GM23338 (cell line): Measurements from ENCODE around the gene KHDC3L. TPM values are rescaled to one million over a fixed set of nuclear protein-coding genes. Genes with fewer than 3 reads are reported as not detected.

Experiments
- ATAC-seq: fragments of 200-7000 bp; cut with Tn5 transposase; 3 replicates; pipeline ENCODE4 v1.9.1; 2020
- DNase-seq: peaks from one replicate; pipeline ENCODE4 v3.0.0-alpha.2; 2015; ENCODE audit warnings: low spot score
- H2AFZ ChIP-seq: fragments of 200-600 bp; sonication (generic); 2 replicates; pipeline ENCODE4 v1.8.0; 2016; ENCODE audit warnings: antibody characterized with exemption, mild to moderate bottlenecking, moderate library complexity
- H3F3A ChIP-seq: fragments of 200-600 bp; sonication (generic); replicated peaks from 2 replicates; pipeline ENCODE4 v1.8.0; 2017; ENCODE audit warnings: antibody characterized with exemption, mixed run types, low read depth
- H3K27ac ChIP-seq: fragments of 200-600 bp; sonication (generic); 2 replicates; pipeline ENCODE4 v1.6.1; 2016; ENCODE audit warnings: low read depth
- H3K27me3 ChIP-seq: fragments of 200-600 bp; sonication (generic); 2 replicates; pipeline ENCODE4 v1.8.0; 2016; ENCODE audit warnings: mild to moderate bottlenecking, mixed run types, moderate library complexity; ENCODE audit not compliant: insufficient read depth
- H3K36me3 ChIP-seq: fragments of 200-600 bp; sonication (generic); 2 replicates; pipeline ENCODE4 v1.8.0; 2016; ENCODE audit warnings: mild to moderate bottlenecking; ENCODE audit not compliant: insufficient read depth
- H3K4me1 ChIP-seq: fragments of 200-600 bp; sonication (generic); 2 replicates; pipeline ENCODE4 v1.8.0; 2016; ENCODE audit warnings: mild to moderate bottlenecking, moderate library complexity; ENCODE audit not compliant: insufficient read depth
- H3K4me2 ChIP-seq: fragments of 200-600 bp; sonication (generic); 2 replicates; pipeline ENCODE4 v1.7.1; 2017; ENCODE audit warnings: mixed run types
- H3K4me3 ChIP-seq: fragments of 200-600 bp; sonication (generic); 2 replicates; pipeline ENCODE4 v1.6.1; 2016; ENCODE audit warnings: mixed run types
- H3K79me2 ChIP-seq: fragments of 200-600 bp; sonication (generic); replicated peaks from 2 replicates; pipeline ENCODE4 v1.8.0; 2017; ENCODE audit warnings: mild to moderate bottlenecking; ENCODE audit not compliant: insufficient read depth
- H3K9me2 ChIP-seq: fragments of 200-600 bp; sonication (generic); 2 replicates; pipeline ENCODE4 v1.8.0; 2017; ENCODE audit not compliant: insufficient read depth
- H4K20me1 ChIP-seq: fragments of 200-600 bp; sonication (generic); replicated peaks from 2 replicates; pipeline ENCODE4 v1.8.0; 2017; ENCODE audit warnings: mild to moderate bottlenecking; ENCODE audit not compliant: insufficient read depth
- H3K27ac Mint-ChIP-seq: 2 replicates; pipeline ENCODE4 v1.8.0; 2020; ENCODE audit warnings: inconsistent platforms, mild to moderate bottlenecking, moderate library complexity, mixed read lengths
- H3K27me3 Mint-ChIP-seq: 3 replicates; pipeline ENCODE4 v1.8.0; 2022; ENCODE audit warnings: low read depth, mild to moderate bottlenecking, moderate library complexity, mixed read lengths, inconsistent platforms; ENCODE audit not compliant: insufficient read depth, poor library complexity
- H3K36me3 Mint-ChIP-seq: 3 replicates; pipeline ENCODE4 v1.8.0; 2021; ENCODE audit warnings: low read depth, mild to moderate bottlenecking, inconsistent platforms, moderate library complexity, mixed read lengths
- H3K4me1 Mint-ChIP-seq: 3 replicates; pipeline ENCODE4 v1.8.0; 2020; ENCODE audit warnings: mild to moderate bottlenecking, inconsistent platforms, mixed read lengths
- H3K4me3 Mint-ChIP-seq: 3 replicates; pipeline ENCODE4 v1.8.0; 2021; ENCODE audit warnings: moderate library complexity, mild to moderate bottlenecking, inconsistent platforms, mixed read lengths
- H3K9me3 Mint-ChIP-seq: 3 replicates; pipeline ENCODE4 v1.8.0; 2020; ENCODE audit warnings: moderate library complexity, mild to moderate bottlenecking, inconsistent platforms, mixed read lengths
- CREB1 ChIP-seq: fragments of 250-450 bp; sonication (Bioruptor Pico); IDR thresholded peaks from 2 replicates; pipeline ENCODE4 v1.5.0; 2020; ENCODE audit warnings: low read depth, mild to moderate bottlenecking, moderate library complexity
- ETS1 ChIP-seq: IDR thresholded peaks from 2 replicates; pipeline ENCODE4 v1.6.1; 2016; ENCODE audit warnings: antibody characterized with exemption
- EZH2 ChIP-seq: fragments of 200-600 bp; sonication (generic); IDR thresholded peaks from one replicate; pipeline ENCODE4 v1.8.0; 2017; ENCODE audit warnings: antibody characterized with exemption, mild to moderate bottlenecking, low read depth; ENCODE audit not compliant: unreplicated experiment
- JUNB ChIP-seq: IDR thresholded peaks from one replicate; pipeline ENCODE4 v1.6.1; 2016; ENCODE audit warnings: antibody characterized with exemption; ENCODE audit not compliant: unreplicated experiment
- POLR2AphosphoS5 ChIP-seq: IDR thresholded peaks from 2 replicates; pipeline ENCODE4 v1.6.1; 2016; ENCODE audit warnings: antibody characterized with exemption, low read depth
- ZNF114 ChIP-seq: fragments of 250-450 bp; sonication (Bioruptor Pico); IDR thresholded peaks from 2 replicates; pipeline ENCODE4 v1.5.0; 2020; ENCODE audit warnings: mild to moderate bottlenecking, moderate library complexity
- ZNF331 ChIP-seq: fragments of 250-450 bp; sonication (Bioruptor Pico); IDR thresholded peaks from 2 replicates; pipeline ENCODE4 v1.5.0; 2020; ENCODE audit warnings: low read depth, mild to moderate bottlenecking, moderate library complexity
- ZNF462 ChIP-seq: fragments of 250-450 bp; sonication (Bioruptor Pico); IDR thresholded peaks from 2 replicates; pipeline ENCODE4 v1.5.0; 2020; ENCODE audit warnings: mild to moderate bottlenecking, moderate library complexity
- polyA plus RNA-seq: library from polyadenylated mRNA; unstranded; fragments of >200 nt; fragmentation: Nextera tagmentation; extraction: Ambion mirVana; gene quantifications from 2 replicates; pipeline ENCODE4 v1.2.1, GENCODE V29; 2016
- total RNA-seq: library from RNA; depleted of rRNA; stranded (reverse); fragments of >200 nt; shearing (Covaris generic); gene quantifications from 2 replicates; pipeline ENCODE4 v1.2.3, GENCODE V29; 2014

The KHDC3L gene
- total and polyA plus RNA-seq, 2 experiments from 2014 or later: not detected

- no peak for ATAC-seq
- no peak overlapping the region for H3K27ac Mint-ChIP-seq
- H3K4me1 Mint-ChIP-seq: peaks cover 8% of the 10 kb centered on the region
These were observed 5.4 kb downstream of the KHDC3L start for GRCh38 chr6:73367761-73368355.

More at GRCh38 chr6:73367761-73368355, 5.4 kb downstream of the KHDC3L start:
- H3K27me3 ChIP-seq: no peaks in the 10 kb centered on the region
- no peak for DNase-seq
- no peaks in the 10 kb centered on the region for H3K9me2 ChIP-seq
- no peaks in the 10 kb centered on the region for H3K79me2 ChIP-seq
- Mint-ChIP-seq H3K36me3 (no peaks in the 10 kb centered on the region), H3K4me3 (no peak overlapping the region), H3K9me3 (peaks cover 10% of the 10 kb centered on the region; the same call in 2 of the 3 replicates), H3K27me3 (peaks cover 2% of the 10 kb centered on the region)
- H3K4me2 ChIP-seq: peak overlapping the region; percentile 32; the same call in 1 of the 2 replicates
- H4K20me1 ChIP-seq: no peaks in the 10 kb centered on the region
- TF ChIP-seq ZNF114 (CRISPR knock-in tag): no peak
- TF ChIP-seq JUNB: no peak
- TF ChIP-seq ZNF331 (CRISPR knock-in tag): no peak
- no peak for TF ChIP-seq ETS1
- no peak for TF ChIP-seq POLR2AphosphoS5
- no peak for TF ChIP-seq ZNF462 (CRISPR knock-in tag)
- no peak for TF ChIP-seq EZH2
- no peak for TF ChIP-seq CREB1 (CRISPR knock-in tag)
- H3K36me3 ChIP-seq: no peaks in the 10 kb centered on the region
- peak overlapping the region; percentile 69 for H2AFZ ChIP-seq
- H3K4me3 ChIP-seq: no peak overlapping the region
- H3K4me1 ChIP-seq: peaks cover 11% of the 10 kb centered on the region; the same call in 1 of the 2 replicates
- no peaks in the 10 kb centered on the region for H3F3A ChIP-seq
- no peak overlapping the region; the same call in 1 of the 2 replicates for H3K27ac ChIP-seq
